ENCODE data around the gene RANGAP1. TPM values are rescaled to one million over a fixed set of nuclear protein-coding genes. Genes with fewer than 3 reads are reported as not detected.

The RANGAP1 gene
- total RNA-seq, 4 donors from 2014 or later, result 42.0 to 78.7 (median 60.3) TPM

DNA sequence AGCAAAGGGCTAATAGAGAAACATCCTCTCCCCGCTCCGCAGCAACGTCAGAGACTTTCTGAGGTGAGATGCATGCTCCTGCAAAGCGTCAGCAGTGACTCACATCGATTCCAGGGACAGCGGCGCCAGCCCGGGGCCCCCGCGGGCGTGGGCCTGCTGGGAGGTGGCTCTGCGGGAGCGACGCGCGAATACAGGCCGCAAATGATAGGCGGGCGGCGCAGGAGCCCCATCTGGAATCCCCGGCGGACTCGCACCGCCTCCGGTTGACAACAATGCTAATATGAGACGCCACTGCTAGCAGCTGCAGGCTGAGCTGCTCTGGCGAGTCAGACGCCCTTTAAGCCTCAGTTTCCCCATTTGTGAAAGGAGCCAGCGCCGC is 557 bp downstream of the RANGAP1 start:
- no peak for DNase-seq (ENCODE audit: low spot score in 2 of 2)
- peaks cover 0 to 25% (median 5%) of the 10 kb centered on the region in 4 donors for H3K4me1 ChIP-seq
- WGBS, 2 donors, result 0 to 2% methylated on average over 26 to 30 of the region's 30 CpGs
- H3K4me3 ChIP-seq, result peak overlapping the region; percentile 60 to 92 (median 82)
- no peaks in the 10 kb centered on the region for H3K27me3 ChIP-seq
- H3K36me3 ChIP-seq, result peaks cover 0 to 44% (median 0%) of the 10 kb centered on the region in 3 donors
- TF ChIP-seq EP300 (IDR thresholded peaks at IDR 0.05) (no peak), CTCF (IDR thresholded peaks at IDR 0.05) (no peak), POLR2A (IDR thresholded peaks at IDR 0.05) (no peak)
- H3K9me3 ChIP-seq, result no peaks in the 10 kb centered on the region
- peak overlapping the region; percentile 66 to 93 (median 74) for H3K27ac ChIP-seq

- Histone ChIP-seq H3K4me3 (no peak overlapping the region), H3K36me3 (peaks cover 0 to 53% (median 4%) of the 10 kb centered on the region in 3 donors), H3K27me3 (no peaks in the 10 kb centered on the region), H3K4me1 (peaks cover 0 to 22% (median 4%) of the 10 kb centered on the region in 4 donors), H3K9me3 (no peaks in the 10 kb centered on the region), H3K27ac (peak overlapping the region in 1 of 4 donors; percentile 93)
- TF ChIP-seq POLR2A (IDR thresholded peaks at IDR 0.05), result no peak
- TF ChIP-seq EP300 (IDR thresholded peaks at IDR 0.05), result no peak
- TF ChIP-seq CTCF (IDR thresholded peaks at IDR 0.05), result no peak
- no peak for DNase-seq (ENCODE audit: low spot score in 2 of 2)
- 85 to 89% methylated on average over 10 of the region's 10 CpGs for WGBS, 2 donors
These were observed 1.5 kb downstream of the RANGAP1 start for GRCh38 chr22:41284465-41284864.

DNA sequence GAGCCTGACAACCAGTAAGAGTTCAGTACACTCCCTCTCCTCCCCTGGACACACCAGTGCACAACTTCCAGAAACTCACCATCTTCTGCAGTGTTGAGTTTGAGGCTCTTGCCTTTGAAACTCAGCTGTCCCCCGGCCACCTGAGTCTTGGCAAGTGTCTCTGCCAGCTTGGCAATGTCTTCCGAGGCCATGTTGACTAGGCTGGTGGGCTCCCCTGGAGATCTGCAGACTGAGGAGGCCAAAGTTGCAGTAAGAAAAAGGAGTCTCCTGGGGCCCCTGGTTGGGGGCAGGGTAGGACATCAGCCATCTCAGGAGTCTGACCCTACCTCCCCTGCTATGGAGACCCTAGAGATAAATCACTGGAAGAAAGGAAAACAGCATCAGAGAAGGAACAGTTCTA is 5.1 kb downstream of the RANGAP1 start:
- H3K9me3 ChIP-seq, result no peaks in the 10 kb centered on the region
- TF ChIP-seq EP300 (IDR thresholded peaks at IDR 0.05) (no peak), CTCF (IDR thresholded peaks at IDR 0.05) (no peak), POLR2A (IDR thresholded peaks at IDR 0.05) (no peak)
- peaks cover 0 to 15% (median 4%) of the 10 kb centered on the region in 4 donors for H3K4me1 ChIP-seq
- no peak overlapping the region for H3K27ac ChIP-seq
- peaks cover 0 to 89% (median 4%) of the 10 kb centered on the region in 3 donors for H3K36me3 ChIP-seq
- no peak for DNase-seq (ENCODE audit: low spot score in 2 of 2)
- H3K27me3 ChIP-seq, result no peaks in the 10 kb centered on the region
- H3K4me3 ChIP-seq, result no peak overlapping the region
- WGBS, 2 donors, result 82 to 91% methylated on average over 2 of the region's 2 CpGs

- TF ChIP-seq POLR2A (IDR thresholded peaks at IDR 0.05) (no peak), CTCF (IDR thresholded peaks at IDR 0.05) (no peak), EP300 (IDR thresholded peaks at IDR 0.05) (no peak)
- Histone ChIP-seq H3K4me1 (peaks cover 0 to 9% (median 2%) of the 10 kb centered on the region in 4 donors), H3K9me3 (no peaks in the 10 kb centered on the region), H3K27me3 (no peaks in the 10 kb centered on the region), H3K27ac (no peak overlapping the region), H3K4me3 (no peak overlapping the region), H3K36me3 (peaks cover 0 to 97% (median 4%) of the 10 kb centered on the region in 3 donors)
- DNase-seq (ENCODE audit: low spot score in 2 of 2), result no peak
- 86 to 87% methylated on average over 3 of the region's 3 CpGs for WGBS, 2 donors
These were observed 5.9 kb downstream of the RANGAP1 start for GRCh38 chr22:41280065-41280464.

DNA sequence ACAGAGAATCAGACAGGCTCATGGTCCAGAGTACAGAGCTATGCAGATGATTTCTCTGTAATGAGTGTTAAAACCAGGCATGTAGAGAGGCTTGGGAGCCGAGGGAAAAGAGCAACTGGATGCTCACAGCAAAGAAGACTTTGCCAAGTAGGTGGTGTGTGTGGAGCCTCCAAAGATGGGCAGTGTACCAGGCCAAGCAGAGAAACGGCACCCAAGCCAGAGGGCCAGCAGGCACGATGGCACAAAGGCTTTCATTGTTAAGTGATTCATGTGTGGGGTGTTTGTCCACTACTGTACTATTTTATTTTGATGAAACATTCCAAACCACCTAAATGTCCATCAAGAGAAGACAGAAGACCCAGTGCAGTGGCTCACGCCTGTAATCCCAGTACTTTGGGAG is 11.1 kb downstream of the RANGAP1 start:
- no peak for TF ChIP-seq EP300 (IDR thresholded peaks at IDR 0.05)
- TF ChIP-seq CTCF (IDR thresholded peaks at IDR 0.05), result no peak
- TF ChIP-seq POLR2A (IDR thresholded peaks at IDR 0.05), result no peak
- Histone ChIP-seq H3K9me3 (no peaks in the 10 kb centered on the region), H3K27me3 (no peaks in the 10 kb centered on the region), H3K27ac (peak overlapping the region in 1 of 4 donors; percentile 71), H3K4me1 (peaks cover 0 to 4% (median 0%) of the 10 kb centered on the region in 4 donors), H3K4me3 (no peak overlapping the region), H3K36me3 (peaks cover 0 to 100% (median 26%) of the 10 kb centered on the region in 3 donors)
- WGBS, 2 donors, result 46 to 73% methylated on average over 4 of the region's 4 CpGs
- no peak for DNase-seq (ENCODE audit: low spot score in 2 of 2)
